Activated CD4-positive, alpha-beta T cell treated with anti-CD3 and anti-CD28 coated beads for 36 hours (primary cell): ENCODE measurements around the gene KIAA0753. TPM values are rescaled to one million over a fixed set of nuclear protein-coding genes. Genes with fewer than 3 reads are reported as not detected.

Experiments
- ATAC-seq: fragments of 200-7000 bp; cut with Tn5 transposase; one replicate; pipeline ENCODE4 v1.10.0; 2021; ENCODE audit warnings: mild to moderate bottlenecking, moderate library complexity
- CTCF ChIA-PET: fragments of 350-600 bp; sonication (Branson Sonifier 250); formaldehyde crosslinking; loops from one replicate; lab custom pipeline; 2021; ENCODE audit warnings: antibody characterized with exemption; lab: Charles Lee
- POLR2A ChIA-PET: fragments of 350-600 bp; sonication (Branson Sonifier 250); formaldehyde crosslinking; loops from one replicate; lab custom pipeline; 2021; ENCODE audit warnings: antibody characterized with exemption, inconsistent platforms; lab: Charles Lee
- DNase-seq: peaks from one replicate; pipeline ENCODE4 v3.0.0-alpha.2; 2020
- H3K27ac Mint-ChIP-seq: one replicate; pipeline ENCODE4 v1.8.0; 2021; ENCODE audit warnings: mixed read lengths
- H3K27me3 Mint-ChIP-seq: one replicate; pipeline ENCODE4 v1.8.0; 2021; ENCODE audit warnings: mixed read lengths
- H3K36me3 Mint-ChIP-seq: one replicate; pipeline ENCODE4 v1.8.0; 2021; ENCODE audit warnings: low read depth, mixed read lengths
- H3K4me1 Mint-ChIP-seq: one replicate; pipeline ENCODE4 v1.8.0; 2021; ENCODE audit warnings: mixed read lengths
- H3K4me3 Mint-ChIP-seq: one replicate; pipeline ENCODE4 v1.8.0; 2021; ENCODE audit warnings: mild to moderate bottlenecking, moderate library complexity, mixed read lengths
- H3K9me3 Mint-ChIP-seq: one replicate; pipeline ENCODE4 v1.8.0; 2021; ENCODE audit warnings: low read depth, mixed read lengths
- intact Hi-C, 2 experiments: fragments of 100-400 bp; cut with DNase I in 1 of 2; cut with micrococcal nuclease in 1 of 2; formaldehyde crosslinking; loops; one replicate each; pipeline versions ENCODE4 v1.14.2 to v1.15.1; 2022 to 2024; cut with DNase I, micrococcal nuclease
- total RNA-seq, 2 experiments: library from RNA; stranded (reverse); gene quantifications; one replicate each; pipeline ENCODE4 v1.2.3, GENCODE V29; 2021

The KIAA0753 gene
- total RNA-seq, 2 experiments from 2014 or later, result 17.1 to 24.9 TPM

DNA sequence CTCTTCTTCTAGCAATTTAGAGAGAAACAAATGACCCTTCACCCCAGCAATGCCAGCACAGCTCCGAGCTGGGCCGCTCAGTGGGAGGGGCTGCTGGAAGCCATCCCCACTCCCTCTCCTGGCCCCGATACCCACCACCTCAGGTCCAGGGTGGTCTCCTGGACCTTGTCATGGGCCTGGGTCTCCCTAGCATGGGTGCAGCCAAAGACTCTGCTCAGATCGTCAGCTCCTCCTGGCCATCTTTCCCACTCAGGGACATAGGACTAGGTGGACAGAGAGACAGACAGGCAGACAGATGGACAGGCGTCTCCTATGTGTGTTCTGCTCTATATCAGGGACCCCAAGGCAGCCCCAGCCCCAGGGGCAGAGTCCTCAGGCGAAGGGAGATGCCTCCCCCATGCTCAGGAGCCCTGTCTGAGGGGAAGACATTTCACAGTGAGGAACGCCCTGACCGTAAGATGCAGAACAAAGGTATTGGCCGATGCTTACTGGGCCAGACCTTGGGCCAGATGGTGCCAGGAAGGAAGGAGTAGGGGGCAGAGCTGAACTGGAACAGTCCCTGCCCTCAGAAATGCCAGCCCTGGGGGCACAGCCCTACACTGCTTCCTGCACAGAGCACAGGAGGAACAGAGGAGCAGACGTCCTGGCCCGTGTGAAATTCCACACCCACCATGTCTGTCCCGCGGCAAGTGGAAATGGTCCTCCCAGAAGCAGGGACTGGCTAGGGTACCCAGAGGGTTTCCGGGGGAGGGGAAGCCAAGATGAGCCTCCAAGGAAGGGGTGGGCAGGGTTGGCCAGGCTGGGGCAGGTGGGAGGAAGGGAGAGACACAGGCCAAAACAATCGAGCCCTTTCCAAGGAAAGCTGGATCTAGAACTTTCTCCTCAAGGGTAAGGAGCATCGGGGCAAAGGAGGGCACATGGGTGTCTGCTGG, 97.2 kb downstream of the KIAA0753 start:
- intact Hi-C loops, result no loop called here
- POLR2A ChIA-PET, result no interaction called here
- no peak for DNase-seq
- H3K27me3 Mint-ChIP-seq, result no peaks in the 10 kb centered on the region
- no peak overlapping the region for H3K27ac Mint-ChIP-seq
- H3K36me3 Mint-ChIP-seq, result no peaks in the 10 kb centered on the region
- CTCF ChIA-PET, result no interaction called here
- ATAC-seq, result no peak
- no peak overlapping the region for H3K4me3 Mint-ChIP-seq
- peaks cover 4% of the 10 kb centered on the region for H3K4me1 Mint-ChIP-seq
- peaks cover 2% of the 10 kb centered on the region for H3K9me3 Mint-ChIP-seq

DNA sequence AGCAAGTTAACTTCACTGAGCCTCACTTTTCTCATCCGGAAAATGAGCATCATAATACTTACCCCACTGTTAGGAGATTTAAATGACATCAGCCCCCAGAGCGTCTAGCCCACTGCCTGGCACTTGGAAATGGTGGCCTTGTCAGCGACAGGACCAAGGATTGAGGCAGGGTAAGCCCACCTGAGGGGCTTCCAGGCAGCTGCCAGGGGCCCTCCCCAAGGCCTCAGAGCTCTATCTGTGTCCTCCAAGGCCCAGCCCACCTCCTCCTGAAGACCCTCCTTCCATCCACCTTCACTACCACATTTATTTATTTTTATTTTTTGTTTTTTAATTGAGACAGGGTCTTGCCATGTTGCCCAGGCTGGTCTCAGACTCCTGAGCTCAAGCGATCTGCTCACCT, 97.9 kb downstream of the KIAA0753 start:
- H3K36me3 Mint-ChIP-seq, result no peaks in the 10 kb centered on the region

GRCh38 chr17:6541886-6542285, 98.6 kb downstream of the KIAA0753 start:
- H3K36me3 Mint-ChIP-seq, result no peaks in the 10 kb centered on the region
- H3K27ac Mint-ChIP-seq, result no peak overlapping the region
- CTCF ChIA-PET, result no interaction called here
- DNase-seq (no peak), ATAC-seq (no peak)
- intact Hi-C loops, result no loop called here
- H3K4me1 Mint-ChIP-seq, result no peaks in the 10 kb centered on the region
- POLR2A ChIA-PET, result no interaction called here
- peaks cover 2% of the 10 kb centered on the region for H3K9me3 Mint-ChIP-seq
- no peaks in the 10 kb centered on the region for H3K27me3 Mint-ChIP-seq
- no peak overlapping the region for H3K4me3 Mint-ChIP-seq

More for the DNA sequence above, 97.9 kb downstream of the KIAA0753 start:
- Mint-ChIP-seq H3K9me3 (peaks cover 2% of the 10 kb centered on the region), H3K4me1 (no peaks in the 10 kb centered on the region), H3K4me3 (no peak overlapping the region), H3K27me3 (no peaks in the 10 kb centered on the region), H3K27ac (no peak overlapping the region)
- intact Hi-C loops, result no loop called here
- ChIA-PET CTCF (no interaction called here), POLR2A (no interaction called here)
- ATAC-seq (no peak), DNase-seq (no peak)

- Mint-ChIP-seq H3K4me1 (no peaks in the 10 kb centered on the region), H3K36me3 (no peaks in the 10 kb centered on the region), H3K27ac (no peak overlapping the region), H3K4me3 (no peak overlapping the region), H3K9me3 (peaks cover 2% of the 10 kb centered on the region), H3K27me3 (no peaks in the 10 kb centered on the region)
- no peak for DNase-seq
- intact Hi-C loops, result no loop called here
- POLR2A ChIA-PET, result no interaction called here
- ATAC-seq, result no peak
- CTCF ChIA-PET, result no interaction called here
Observed at GRCh38 chr17:6539871-6540270, 100.6 kb downstream of the KIAA0753 start.

DNA sequence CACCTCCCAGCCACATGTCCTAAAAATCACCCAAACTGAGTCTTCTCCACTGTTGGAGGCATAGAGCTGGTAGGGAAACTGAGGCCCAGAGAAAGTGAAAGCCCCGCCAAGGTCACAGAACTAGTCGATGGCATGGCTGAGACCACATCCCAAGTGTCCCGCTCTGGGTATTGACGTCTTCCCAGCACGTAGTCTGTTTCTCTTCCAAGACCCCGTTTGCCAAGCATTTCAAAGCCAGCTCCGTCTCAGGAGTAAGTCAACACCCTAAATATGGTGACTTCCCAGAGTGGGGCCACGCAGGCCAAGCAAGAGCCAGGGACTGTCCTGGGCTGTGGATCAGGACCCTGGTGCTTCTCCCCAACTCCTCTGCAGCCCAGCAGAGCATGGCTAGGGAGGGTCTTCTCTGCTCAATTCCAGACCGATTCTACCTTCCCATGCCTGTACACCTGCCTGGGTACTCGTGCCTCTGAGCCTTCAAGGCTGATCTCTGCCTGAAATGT, 103.9 kb downstream of the KIAA0753 start:
- ATAC-seq (no peak), DNase-seq (no peak)
- Mint-ChIP-seq H3K36me3 (no peaks in the 10 kb centered on the region), H3K4me3 (no peak overlapping the region), H3K27me3 (no peaks in the 10 kb centered on the region), H3K27ac (no peak overlapping the region), H3K4me1 (no peaks in the 10 kb centered on the region), H3K9me3 (peaks cover 2% of the 10 kb centered on the region)
- ChIA-PET CTCF (no interaction called here), POLR2A (no interaction called here)
- intact Hi-C loops, result no loop called here

DNA sequence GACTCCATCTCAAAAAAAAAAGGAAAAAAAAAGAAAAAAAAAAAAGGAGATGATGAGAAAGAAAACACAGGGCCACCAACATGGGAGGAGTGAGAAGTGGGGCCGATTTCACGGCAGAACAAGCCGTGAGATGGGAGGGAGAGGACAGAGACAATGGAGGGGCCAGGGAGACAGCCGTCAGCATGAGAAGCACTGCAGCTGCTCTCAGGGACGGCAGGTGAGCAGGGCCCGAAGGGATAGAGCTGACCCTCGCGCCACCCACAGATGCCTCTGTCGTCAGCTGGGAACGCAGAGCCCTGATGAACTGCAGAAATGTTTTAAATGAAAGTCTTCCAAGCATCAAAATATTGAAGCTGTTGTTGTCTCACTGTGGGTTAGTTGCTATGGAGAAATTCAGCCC, 104.5 kb downstream of the KIAA0753 start:
- DNase-seq, result no peak
- CTCF ChIA-PET, result no interaction called here
- no peak for ATAC-seq
- Mint-ChIP-seq H3K4me3 (no peak overlapping the region), H3K27me3 (no peaks in the 10 kb centered on the region), H3K27ac (no peak overlapping the region), H3K4me1 (no peaks in the 10 kb centered on the region), H3K36me3 (no peaks in the 10 kb centered on the region), H3K9me3 (peaks cover 2% of the 10 kb centered on the region)
- intact Hi-C loops, result no loop called here
- POLR2A ChIA-PET, result no interaction called here

- ChIA-PET POLR2A (no interaction called here), CTCF (no interaction called here)
- ATAC-seq, result no peak
- Mint-ChIP-seq H3K4me3 (no peak overlapping the region), H3K4me1 (no peaks in the 10 kb centered on the region), H3K27ac (no peak overlapping the region), H3K36me3 (no peaks in the 10 kb centered on the region), H3K27me3 (no peaks in the 10 kb centered on the region), H3K9me3 (peaks cover 2% of the 10 kb centered on the region)
- intact Hi-C loops, result no loop called here
- no peak for DNase-seq
Observed at GRCh38 chr17:6534846-6535514, 105.5 kb downstream of the KIAA0753 start.

DNA sequence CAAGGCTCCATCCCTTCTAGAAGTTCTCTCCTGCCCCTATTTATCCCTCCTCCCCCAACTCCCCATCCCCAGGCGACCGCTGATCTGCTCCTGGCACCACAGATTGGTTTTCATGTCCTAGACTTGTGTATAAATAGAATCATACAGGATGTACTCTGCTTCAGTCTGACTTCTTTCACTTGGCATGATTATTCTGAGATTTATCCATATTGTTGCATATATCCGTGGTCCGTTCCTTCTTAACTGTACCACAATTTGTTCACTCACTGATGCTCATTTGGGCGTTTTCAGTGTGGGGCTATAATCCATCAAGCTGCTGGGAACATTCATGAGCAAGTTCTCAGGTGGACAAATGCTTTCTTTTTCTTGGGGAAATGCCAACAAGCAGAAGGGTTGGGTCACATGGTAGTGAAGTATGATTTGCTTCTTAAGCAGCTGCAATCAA, 108.0 kb downstream of the KIAA0753 start:
- Mint-ChIP-seq H3K27me3 (no peaks in the 10 kb centered on the region), H3K27ac (no peak overlapping the region), H3K9me3 (no peaks in the 10 kb centered on the region), H3K4me3 (no peak overlapping the region), H3K36me3 (no peaks in the 10 kb centered on the region), H3K4me1 (no peaks in the 10 kb centered on the region)
- CTCF ChIA-PET, result no interaction called here
- DNase-seq, result no peak
- ATAC-seq, result no peak
- POLR2A ChIA-PET, result no interaction called here
- intact Hi-C loops, result no loop called here

- ChIA-PET CTCF (no interaction called here), POLR2A (no interaction called here)
- no peak for DNase-seq
- no peaks in the 10 kb centered on the region for H3K4me1 Mint-ChIP-seq
- H3K36me3 Mint-ChIP-seq, result no peaks in the 10 kb centered on the region
- no peaks in the 10 kb centered on the region for H3K27me3 Mint-ChIP-seq
- no peak overlapping the region for H3K4me3 Mint-ChIP-seq
- no peaks in the 10 kb centered on the region for H3K9me3 Mint-ChIP-seq
- intact Hi-C loops, result no loop called here
- no peak for ATAC-seq
- H3K27ac Mint-ChIP-seq, result no peak overlapping the region
Observed at GRCh38 chr17:6531575-6531974, 108.9 kb downstream of the KIAA0753 start.

GRCh38 chr17:6530324-6530920, 110.1 kb downstream of the KIAA0753 start:
- ATAC-seq, result no peak
- intact Hi-C loops, result no loop called here
- Mint-ChIP-seq H3K36me3 (no peaks in the 10 kb centered on the region), H3K27ac (no peak overlapping the region), H3K4me1 (no peaks in the 10 kb centered on the region), H3K9me3 (no peaks in the 10 kb centered on the region), H3K27me3 (no peaks in the 10 kb centered on the region), H3K4me3 (no peak overlapping the region)
- ChIA-PET CTCF (interaction anchor here (1.6 kb wide), 1 partner anchor 58 kb away, joined by 5 read pairs; no protein-coding TSS in a partner anchor), POLR2A (no interaction called here)
- no peak for DNase-seq

DNA sequence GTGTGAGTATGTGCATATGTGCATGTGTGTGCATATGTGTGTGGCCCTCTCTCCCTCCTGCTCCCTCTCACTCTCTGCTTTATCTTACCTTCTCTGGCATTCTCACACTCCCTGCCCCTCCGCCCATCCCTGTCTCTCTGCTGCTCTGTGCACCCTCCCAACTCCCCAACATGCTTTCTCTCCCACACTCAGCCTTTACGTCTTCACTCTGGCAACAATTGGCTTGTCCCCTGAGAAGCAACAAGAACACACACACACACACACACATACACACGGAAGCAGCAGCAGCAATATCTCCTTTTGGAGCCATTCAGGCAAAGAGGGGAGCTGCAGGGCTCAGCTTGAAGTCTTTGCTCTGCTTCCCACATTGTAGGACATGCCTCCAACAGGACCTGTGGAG, 112.0 kb downstream of the KIAA0753 start:
- H3K27me3 Mint-ChIP-seq, result no peaks in the 10 kb centered on the region
- DNase-seq (no peak), ATAC-seq (no peak)
- CTCF ChIA-PET, result no interaction called here
- H3K4me3 Mint-ChIP-seq, result no peak overlapping the region
- H3K4me1 Mint-ChIP-seq, result no peaks in the 10 kb centered on the region
- H3K9me3 Mint-ChIP-seq, result no peaks in the 10 kb centered on the region
- no peaks in the 10 kb centered on the region for H3K36me3 Mint-ChIP-seq
- intact Hi-C loops, result no loop called here
- POLR2A ChIA-PET, result no interaction called here
- H3K27ac Mint-ChIP-seq, result no peak overlapping the region
